GM12801 (cell line): ENCODE data around the gene DEPDC4.

Source experiments
- CTCF ChIP-seq: IDR thresholded peaks from one replicate; pipeline ENCODE4 v1.5.1; 2011; ENCODE audit warnings: control low read depth; ENCODE audit not compliant: insufficient read length; ENCODE audit errors: extremely low read depth

DEPDC4 gene

GRCh38 chr12:100249941-100250340 is 16.9 kb downstream of the DEPDC4 start:
- TF ChIP-seq CTCF = no peak

GRCh38 chr12:100248886-100249285 is 18.0 kb downstream of the DEPDC4 start:
- TF ChIP-seq CTCF = no peak

GRCh38 chr12:100247765-100248164 is 19.1 kb downstream of the DEPDC4 start:
- TF ChIP-seq CTCF = no peak

GRCh38 chr12:100243137-100243536 is 23.7 kb downstream of the DEPDC4 start:
- TF ChIP-seq CTCF = no peak

- no peak for TF ChIP-seq CTCF
These were observed 27.3 kb downstream of the DEPDC4 start for GRCh38 chr12:100239589-100239988.

GRCh38 chr12:100238801-100239200 is 28.1 kb downstream of the DEPDC4 start:
- TF ChIP-seq CTCF = no peak

GRCh38 chr12:100234591-100235304 is 32.1 kb downstream of the DEPDC4 start:
- no peak for TF ChIP-seq CTCF
